Stimulated activated CD4-positive, alpha-beta T cell treated with anti-CD3 and anti-CD28 coated beads, Interleukin-4, amount 100 ng/mL, for 1 hour (primary cell): ENCODE data around the gene SPEG.
A peak's percentile ranks its signal among the peaks of the same experiment; 100 is the strongest.

ENCODE experiments used
- DNase-seq: peaks from one replicate; pipeline ENCODE4 v3.0.0-alpha.2; 2020

Gene SPEG

GRCh38 chr2:219483451-219484342 is 49.1 kb downstream of the SPEG start:
- no peak for DNase-seq

DNA sequence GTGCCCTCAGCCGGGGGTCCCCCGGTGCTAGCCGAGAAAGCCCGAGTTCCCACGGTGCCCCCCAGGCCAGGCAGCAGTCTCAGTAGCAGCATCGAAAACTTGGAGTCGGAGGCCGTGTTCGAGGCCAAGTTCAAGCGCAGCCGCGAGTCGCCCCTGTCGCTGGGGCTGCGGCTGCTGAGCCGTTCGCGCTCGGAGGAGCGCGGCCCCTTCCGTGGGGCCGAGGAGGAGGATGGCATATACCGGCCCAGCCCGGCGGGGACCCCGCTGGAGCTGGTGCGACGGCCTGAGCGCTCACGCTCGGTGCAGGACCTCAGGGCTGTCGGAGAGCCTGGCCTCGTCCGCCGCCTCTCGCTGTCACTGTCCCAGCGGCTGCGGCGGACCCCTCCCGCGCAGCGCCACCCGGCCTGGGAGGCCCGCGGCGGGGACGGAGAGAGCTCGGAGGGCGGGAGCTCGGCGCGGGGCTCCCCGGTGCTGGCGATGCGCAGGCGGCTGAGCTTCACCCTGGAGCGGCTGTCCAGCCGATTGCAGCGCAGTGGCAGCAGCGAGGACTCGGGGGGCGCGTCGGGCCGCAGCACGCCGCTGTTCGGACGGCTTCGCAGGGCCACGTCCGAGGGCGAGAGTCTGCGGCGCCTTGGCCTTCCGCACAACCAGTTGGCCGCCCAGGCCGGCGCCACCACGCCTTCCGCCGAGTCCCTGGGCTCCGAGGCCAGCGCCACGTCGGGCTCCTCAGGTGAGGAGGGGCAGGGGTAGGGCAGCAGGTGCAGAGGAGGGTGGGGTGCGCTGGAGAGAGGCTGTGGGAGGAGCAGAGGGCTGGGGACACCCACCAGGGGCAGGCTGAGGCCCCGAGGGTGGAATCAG is 49.9 kb downstream of the SPEG start:
- DNase-seq: no peak

GRCh38 chr2:219485201-219485580 is 50.5 kb downstream of the SPEG start:
- no peak for DNase-seq

- DNase-seq: no peak
Observed at GRCh38 chr2:219486380-219486959, 51.8 kb downstream of the SPEG start.

GRCh38 chr2:219488149-219488843 is 53.7 kb downstream of the SPEG start:
- DNase-seq: no peak

DNA sequence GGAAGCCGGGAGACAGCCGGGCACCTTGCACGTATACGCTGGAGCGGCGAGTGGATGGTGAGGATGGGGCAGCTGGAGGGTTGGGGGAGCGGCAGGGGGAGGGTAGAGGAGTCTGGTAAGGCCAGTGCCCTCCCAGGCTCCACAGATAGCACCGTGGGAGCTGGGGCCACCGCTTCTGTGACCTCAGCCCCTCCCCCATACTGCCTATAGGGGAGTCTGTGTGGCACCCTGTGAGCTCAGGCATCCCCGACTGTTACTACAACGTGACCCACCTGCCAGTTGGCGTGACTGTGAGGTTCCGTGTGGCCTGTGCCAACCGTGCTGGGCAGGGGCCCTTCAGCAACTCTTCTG is 54.2 kb downstream of the SPEG start:
- no peak for DNase-seq

- no peak for DNase-seq
Observed at GRCh38 chr2:219489315-219489714, 54.7 kb downstream of the SPEG start.

- DNase-seq: no peak
Observed at GRCh38 chr2:219490186-219490585, 55.5 kb downstream of the SPEG start.

GRCh38 chr2:219490600-219491130 is 56.0 kb downstream of the SPEG start:
- no peak for DNase-seq

GRCh38 chr2:219491278-219491963 is 56.8 kb downstream of the SPEG start:
- DNase-seq: no peak

GRCh38 chr2:219492575-219492974 is 57.9 kb downstream of the SPEG start:
- DNase-seq: no peak

DNA sequence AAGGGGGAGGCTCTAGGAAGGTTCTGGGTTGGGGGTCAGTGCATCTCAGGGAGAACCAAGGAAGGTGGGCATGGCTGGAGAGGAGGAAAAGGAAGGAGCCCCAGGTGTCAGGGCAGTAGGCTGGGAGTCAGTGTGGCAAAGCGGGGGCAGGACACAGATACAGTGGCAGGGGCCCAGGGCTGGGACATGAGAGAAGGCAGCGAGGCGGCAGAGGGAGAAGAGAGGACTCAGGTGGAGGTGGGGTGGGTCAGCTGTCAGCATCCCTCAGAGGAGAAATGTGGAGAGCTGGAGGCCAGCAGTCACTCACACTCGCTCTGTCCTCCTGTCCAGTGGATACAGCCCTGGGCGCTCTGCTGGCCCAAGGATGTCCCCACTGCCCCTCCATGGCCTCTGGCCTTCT is 58.4 kb downstream of the SPEG start:
- no peak for DNase-seq

DNA sequence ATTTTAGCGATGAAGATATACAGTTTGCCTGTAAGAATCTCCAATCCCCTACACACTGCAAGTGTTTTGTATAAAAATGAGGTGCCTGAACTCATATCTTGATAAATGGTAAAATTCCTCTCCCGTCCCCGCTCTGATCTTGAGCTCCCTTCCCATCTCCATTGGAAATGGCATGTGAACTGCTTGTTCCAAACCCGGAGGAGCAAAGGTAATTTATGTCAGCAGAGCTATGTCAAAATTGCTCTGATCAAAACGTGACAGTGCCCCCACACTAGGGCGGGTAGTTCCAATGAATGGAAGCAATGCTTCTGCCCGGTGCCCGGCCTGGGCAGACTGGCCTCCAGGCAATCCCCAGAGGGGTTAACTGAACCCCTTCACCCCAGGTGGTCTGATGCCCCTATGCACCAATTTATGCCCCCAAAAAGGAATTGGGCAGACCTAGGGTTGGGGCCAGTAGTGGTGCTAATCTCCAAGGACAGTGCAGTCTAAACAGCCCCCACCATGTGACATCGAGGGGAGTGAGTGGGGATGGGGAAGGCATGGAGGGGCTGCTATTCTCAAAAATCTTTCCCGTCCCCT is 60.4 kb downstream of the SPEG start:
- DNase-seq: no peak

DNA sequence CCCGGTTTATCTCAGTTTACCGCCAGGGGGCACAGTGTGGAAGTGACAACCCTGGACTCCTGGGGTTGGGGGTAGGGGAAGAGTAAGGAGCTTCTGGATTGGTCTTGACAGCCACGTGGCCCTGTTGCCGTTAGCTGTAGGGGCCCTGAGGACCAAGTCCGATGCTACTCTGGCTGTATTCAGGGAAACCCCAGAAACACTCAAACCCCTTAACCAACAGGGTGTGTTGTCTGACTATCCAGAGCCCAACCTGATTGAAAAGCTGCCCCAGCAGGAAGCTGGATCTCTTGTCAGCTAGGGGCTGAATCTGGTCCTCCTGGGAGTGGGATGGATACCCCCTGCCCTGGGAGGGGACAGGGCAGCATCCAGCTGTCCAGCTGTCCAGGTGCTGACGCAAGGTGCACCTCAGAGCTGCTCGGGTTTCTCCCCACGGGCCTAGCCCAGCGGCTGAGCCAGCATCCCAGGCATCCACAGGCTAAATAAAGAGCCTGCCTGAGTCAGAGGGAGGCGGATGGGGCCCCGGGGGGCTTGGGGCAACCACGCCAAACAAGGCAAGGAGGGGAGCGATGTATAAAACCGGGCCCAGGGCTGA is 61.0 kb downstream of the SPEG start:
- DNase-seq: peak; percentile 57

DNA sequence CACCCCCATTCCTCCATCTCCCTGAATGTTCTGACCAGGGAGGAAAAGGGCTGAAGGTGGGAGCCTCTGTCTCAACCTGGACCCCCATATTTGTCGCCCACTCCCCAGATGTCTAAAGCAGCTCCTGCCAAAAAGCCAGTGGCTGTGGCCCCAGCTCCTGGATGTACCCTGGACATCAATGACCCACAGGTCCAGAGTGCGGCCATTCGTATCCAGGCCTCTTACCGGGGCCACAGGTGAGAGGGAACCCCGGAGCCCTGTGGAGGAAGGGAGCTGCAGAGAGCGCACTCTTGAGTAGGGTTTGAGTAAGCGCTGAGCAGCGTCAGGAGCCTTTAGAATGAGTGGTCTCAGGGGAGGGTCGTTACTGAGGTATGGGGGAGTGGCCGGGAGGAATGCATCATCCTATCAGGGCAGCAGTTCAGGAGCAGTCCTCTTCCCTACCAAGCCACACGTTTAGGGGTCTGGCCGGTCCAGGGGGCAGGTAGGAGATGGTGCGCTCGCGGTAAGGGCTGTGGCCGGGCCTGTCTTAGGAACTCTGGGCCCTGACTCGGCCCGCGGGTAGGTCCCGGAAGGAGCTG is 61.7 kb downstream of the SPEG start:
- no peak for DNase-seq

- no peak for DNase-seq
Observed at GRCh38 chr2:219496825-219497494, 62.3 kb downstream of the SPEG start.

DNA sequence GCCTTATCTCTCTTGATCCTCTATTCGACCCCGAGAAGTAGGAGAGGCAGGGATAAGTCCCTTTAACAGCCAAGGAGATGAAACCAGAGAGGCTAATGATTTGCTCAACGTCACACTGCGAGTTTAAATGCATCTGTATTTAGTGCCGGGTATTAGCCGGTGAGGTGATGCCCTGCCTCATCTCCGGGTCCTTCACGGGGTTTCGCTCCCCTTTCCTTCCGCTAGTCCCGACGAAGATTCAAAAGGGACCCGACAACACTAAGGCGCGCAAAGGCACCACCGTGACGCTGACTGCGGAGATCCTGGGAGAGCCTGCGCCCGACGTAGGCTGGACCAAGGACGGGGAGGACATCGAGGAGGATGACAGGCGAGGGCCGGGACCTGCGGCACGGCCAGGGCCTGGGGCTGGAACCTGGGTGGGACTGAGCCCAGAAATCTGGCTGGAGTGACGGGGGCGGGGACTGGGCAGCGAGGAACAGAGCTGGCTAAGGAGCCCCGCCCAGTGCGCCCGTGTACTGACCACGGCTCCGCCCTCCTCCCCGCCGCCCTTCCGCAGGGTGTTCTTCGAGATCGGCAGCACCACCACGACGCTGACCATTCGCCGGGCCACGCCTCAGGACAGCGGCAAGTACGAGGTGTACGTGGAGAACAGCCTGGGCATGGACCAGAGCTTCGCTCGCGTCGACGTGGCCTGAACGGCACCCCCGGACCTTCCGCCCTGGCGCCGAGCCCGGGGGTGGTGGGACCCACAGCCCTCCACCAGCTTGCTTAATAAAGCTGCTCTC is 63.0 kb downstream of the SPEG start:
- DNase-seq: peak; percentile 29

DNA sequence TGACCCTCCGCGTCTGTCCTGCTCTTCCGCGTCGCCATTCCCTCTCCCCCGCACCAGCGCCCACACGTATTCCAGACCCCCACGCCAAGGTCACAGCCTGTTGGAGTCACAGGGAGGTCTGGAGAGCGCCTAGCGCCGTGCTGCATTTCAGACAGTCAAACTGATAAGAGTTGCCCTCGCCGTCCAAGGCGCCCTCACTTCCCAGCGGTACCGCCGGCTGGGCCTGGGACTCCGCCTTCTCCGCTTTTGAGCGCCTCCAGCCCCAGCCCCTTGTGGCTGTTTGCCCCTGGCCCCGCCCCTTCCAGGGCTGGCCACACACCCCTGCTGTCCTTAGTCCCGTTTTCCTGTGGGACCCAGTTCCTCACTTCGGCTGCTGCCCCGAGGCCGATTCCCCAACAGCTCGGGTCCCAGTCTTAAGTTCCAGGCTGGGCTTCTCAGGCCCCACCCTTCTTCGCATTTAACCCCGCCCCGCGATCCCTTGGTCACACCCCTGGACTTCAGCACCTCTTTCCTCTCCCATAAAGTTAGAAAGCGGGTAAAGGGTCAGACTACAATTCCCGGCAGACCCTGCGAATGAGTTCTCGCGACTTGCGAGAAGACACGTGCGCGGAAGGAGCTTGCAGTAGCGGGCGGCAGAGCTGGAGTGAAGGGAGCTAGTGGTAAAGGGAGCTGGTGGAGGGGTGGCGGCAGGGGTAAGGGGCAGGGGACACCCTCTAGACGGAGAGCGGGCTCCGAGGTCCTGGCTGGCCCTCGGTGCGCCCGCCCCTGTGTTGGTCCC is 63.8 kb downstream of the SPEG start, which contains the start of gene GMPPA:
TSS of gene GMPPA (plus strand) at position 612 of the 778 bp plus-strand sequence. CDS start 1,085 bp downstream, outside the sequence.
- DNase-seq: peak; percentile 89

DNA sequence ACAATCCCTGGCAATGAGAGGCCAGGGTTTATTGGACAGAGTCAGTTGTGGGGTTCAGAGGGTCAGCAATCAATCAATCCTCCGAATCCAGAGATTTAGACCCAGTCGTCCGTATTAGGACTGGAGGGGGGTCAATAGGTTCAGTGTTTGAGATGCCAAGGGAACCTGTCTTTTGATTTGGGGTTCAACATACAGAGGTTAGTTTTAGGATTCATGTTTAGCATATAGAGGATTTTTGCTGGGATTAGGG is 64.3 kb downstream of the SPEG start:
- DNase-seq: no peak
